SIG-M5 (cell line): ENCODE results near the gene CDH13.

Experiments used
- DNase-seq: peaks from one replicate; lab custom pipeline; 2025; lab: John Stamatoyannopoulos, UW

CDH13 gene

GRCh38 chr16:82748026-82748425 is 121.3 kb downstream of the CDH13 start:
- no peak for DNase-seq

DNA sequence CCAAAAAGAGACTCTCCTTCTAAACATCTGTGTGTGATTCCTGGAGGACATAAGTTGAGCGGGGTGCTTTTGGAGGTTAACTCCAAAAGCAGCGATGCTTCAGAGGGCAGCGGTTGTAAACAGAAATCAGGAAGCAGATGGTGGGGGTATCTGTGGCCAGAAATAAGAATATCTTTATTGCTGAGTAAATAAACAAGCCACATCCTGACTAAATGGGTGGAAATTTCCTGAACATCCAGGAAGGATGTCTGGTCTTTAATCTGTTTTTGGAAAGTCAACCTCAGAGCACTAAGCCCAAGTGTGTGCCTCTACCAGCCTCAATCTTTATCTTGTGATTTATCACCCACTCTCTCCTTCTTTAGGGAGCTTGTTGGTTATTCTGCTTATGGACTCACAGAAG is 123.3 kb downstream of the CDH13 start:
- DNase-seq: no peak

GRCh38 chr16:82751020-82751419 is 124.3 kb downstream of the CDH13 start:
- no peak for DNase-seq

- DNase-seq: no peak
Observed at GRCh38 chr16:82752172-82752571, 125.4 kb downstream of the CDH13 start.

DNA sequence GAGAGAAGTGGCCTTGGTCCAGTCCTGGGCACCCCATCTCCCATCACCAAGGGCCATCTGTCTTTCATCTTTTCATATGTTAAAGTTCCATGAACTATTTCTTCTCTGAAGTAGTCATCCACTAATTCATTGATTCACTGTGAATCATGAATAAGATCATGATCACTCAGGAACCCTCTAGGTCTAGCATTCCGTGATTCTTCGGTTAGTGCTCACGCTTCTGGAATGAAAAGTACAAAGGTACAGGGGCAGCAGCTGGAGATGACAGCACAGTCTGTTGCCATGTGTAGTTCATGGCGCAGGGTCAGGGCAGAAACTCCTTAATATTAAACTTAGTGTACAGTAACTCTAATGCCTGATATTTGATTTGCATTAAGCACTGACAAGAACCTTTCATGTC is 127.1 kb downstream of the CDH13 start:
- DNase-seq: no peak

DNA sequence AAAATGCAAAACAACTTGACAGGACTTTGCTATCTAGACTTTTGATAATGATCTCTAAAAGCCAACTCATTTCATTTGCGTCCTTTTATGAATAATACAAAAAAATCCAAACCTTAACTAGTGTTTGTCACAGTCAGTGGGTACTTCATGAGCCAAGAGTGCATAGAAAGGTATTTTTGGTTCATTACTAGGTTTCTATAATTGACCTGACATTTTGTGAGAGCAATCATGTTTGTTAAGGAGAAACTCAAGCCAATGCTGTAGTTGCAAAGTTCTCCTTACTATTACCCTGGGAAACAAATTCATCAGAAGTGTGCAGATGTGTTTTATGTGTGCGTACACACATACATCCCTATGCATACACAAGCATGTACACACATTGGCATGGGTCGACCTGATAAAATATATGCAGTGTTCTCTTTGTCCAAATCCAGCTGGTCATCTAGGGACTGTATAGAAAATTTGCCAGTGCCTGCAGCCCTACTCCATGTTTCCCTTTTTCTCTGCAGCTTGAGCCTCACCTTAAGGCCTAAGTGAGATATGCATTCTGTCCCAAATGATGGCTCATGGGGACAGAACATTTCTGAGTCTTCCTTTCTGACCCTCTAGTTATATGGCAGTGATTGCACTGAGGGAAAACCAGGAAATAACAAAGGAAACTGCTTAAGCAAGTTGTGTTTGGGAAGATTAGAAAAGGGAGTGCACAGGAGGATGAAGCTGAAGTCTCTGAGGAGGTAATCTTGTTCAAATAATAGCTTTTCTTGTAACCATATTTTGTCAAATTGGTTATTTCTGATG is 128.1 kb downstream of the CDH13 start:
- DNase-seq: no peak

GRCh38 chr16:82755570-82756282 is 129.0 kb downstream of the CDH13 start:
- no peak for DNase-seq

DNA sequence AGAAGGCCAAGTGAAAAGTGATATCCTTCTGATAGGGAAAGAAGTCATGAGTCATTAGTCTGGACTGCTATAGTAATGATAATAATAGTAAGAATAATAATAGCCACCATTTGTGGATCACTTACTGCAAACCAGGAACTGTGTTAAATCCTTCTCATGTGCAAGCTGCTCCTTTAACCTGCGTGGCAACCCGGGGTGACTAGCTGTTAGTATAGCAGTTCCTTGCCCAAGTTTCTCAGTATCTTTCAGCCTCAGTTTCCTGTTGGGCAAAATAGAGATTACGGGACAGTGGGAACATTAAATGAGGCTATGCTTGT is 129.5 kb downstream of the CDH13 start:
- DNase-seq: no peak

DNA sequence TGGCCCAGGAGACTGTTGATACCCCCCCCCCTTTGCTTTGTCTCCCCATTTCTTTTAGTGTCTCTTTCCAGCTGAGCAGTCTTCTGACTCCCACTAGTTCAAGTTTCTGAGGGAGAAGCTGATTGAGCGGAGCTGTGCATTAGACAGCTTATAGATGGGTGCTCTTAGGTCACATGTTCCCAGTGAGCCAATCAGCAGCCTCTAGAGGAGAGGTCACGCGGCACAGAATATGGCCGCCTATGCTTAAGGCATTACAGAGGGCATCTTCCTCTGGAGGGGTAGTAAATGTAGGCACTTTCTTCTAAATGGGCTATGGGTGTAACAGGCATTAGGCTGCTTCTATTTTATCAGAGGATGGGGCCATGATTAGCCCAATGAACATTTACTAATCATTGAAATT is 131.6 kb downstream of the CDH13 start:
- DNase-seq: no peak

GRCh38 chr16:82758904-82759303 is 132.1 kb downstream of the CDH13 start:
- no peak for DNase-seq

GRCh38 chr16:82761236-82761635 is 134.5 kb downstream of the CDH13 start:
- no peak for DNase-seq

GRCh38 chr16:82761858-82762257 is 135.1 kb downstream of the CDH13 start:
- DNase-seq: no peak

GRCh38 chr16:82763371-82763770 is 136.6 kb downstream of the CDH13 start:
- no peak for DNase-seq

DNA sequence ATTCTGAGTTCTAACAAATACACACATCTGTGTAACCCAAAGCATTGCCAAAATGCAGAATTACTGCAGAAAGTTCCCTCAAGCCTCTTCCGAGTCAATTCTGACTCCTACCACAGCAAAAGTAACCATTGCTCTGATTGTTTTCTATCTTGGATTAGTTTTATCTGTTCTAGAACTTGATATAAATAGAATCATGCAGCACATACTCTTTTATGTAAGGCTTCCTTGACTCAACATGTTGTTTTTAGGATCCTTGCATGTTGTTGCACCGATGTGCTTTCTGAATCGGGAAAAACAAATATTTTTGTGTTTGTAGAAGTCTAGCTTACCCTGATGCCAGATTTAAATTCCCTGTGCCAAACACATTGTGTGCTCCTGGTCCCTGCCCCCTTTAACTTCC is 140.4 kb downstream of the CDH13 start:
- DNase-seq: no peak

GRCh38 chr16:82767808-82768207 is 141.0 kb downstream of the CDH13 start:
- no peak for DNase-seq

DNA sequence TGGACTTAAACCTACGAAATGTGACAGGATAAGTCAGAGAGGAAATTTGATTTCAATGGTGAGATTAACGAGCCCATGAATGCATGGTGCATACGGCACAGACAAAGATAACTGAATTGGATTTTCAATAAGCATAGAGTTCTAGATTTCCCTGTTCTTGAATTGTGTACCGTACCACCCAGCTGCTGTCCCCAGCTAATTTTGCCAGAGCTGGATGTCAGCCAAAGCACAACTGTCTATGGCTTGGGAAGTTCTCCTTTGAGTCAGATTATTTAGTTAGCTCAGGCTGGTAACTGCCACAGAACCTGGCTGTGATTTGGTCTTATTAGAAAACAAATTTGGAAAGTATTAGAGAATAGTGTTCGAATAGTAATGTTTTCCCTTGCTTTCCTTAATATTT is 143.1 kb downstream of the CDH13 start:
- no peak for DNase-seq

GRCh38 chr16:82772215-82772614 is 145.4 kb downstream of the CDH13 start:
- no peak for DNase-seq

DNA sequence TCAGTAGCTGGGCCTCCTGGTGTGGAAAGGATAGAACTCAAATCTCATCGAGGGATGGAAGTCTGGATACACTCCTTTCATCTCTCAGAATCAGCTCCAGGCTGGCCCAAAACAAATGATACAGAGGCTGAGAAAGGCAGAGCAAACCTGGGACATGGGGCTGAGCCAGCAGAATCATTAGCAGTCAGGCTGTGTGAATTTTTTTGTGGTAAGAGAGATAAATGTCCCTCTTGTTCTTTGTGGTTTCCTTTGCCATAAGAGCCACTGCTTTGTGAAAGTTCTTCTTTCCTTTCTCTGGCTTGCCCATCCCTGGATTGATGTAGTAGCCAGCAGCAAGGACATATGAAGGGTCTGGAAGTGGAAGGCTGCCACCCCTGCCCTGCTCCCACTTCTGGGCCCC is 146.2 kb downstream of the CDH13 start:
- DNase-seq: no peak

GRCh38 chr16:82776470-82777146 is 149.8 kb downstream of the CDH13 start:
- no peak for DNase-seq

DNA sequence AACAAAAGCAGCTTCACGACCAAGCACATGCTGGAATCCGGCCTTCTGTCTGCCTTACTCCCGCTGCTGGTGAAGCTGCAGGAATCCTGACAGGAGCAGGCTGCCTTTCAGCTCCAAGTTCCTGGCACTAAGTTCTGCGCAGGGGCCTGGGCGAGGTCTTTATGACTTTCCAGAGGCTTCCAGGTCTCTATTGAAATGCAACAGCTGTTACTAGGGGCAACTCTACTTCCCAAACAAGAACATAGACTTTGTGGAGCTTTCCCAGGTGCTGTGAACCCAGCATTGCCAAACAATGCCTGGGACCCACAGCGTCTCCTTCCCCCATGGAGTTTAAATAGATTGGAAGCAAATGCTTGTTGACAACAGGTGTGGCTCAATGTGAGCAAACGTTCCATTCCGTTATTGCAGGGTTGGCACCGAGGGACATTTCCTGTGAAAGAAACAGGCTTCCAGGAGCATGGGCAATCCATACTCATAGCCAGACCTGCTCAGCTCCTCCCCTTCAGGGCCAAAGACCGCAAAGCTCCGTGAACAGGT is 156.0 kb downstream of the CDH13 start:
- no peak for DNase-seq

DNA sequence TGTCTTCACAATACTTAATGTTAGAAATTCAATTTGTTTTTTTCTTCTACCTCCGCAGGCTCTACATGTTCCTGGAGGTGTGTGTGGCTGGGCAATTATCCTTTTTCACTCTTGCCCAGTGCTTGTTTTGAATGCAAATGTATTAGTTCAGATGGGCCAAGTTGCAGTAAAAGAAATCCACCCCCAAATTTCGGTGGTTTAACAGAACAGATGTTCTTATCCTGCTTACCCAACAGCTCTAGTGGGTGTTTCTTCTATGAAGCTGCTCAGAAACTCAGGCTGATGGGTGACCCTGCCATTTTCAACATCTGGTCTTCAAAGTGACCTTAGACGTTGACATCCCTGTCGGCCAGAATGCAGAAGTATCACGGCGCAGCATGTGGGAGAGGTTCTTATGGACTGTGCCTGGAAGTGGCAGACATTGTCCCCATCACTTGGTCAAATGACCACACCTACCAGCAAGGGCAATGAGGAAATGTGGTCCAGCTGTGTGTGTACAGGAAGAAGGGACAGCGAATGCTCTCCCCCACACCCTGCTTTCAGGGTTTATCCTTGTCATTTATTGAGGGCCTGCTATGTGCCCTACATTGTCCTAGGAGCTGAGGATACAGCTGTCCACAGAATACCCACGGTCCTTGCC is 157.3 kb downstream of the CDH13 start:
- no peak for DNase-seq

- DNase-seq: no peak
Observed at GRCh38 chr16:82784573-82784968, 157.8 kb downstream of the CDH13 start.

DNA sequence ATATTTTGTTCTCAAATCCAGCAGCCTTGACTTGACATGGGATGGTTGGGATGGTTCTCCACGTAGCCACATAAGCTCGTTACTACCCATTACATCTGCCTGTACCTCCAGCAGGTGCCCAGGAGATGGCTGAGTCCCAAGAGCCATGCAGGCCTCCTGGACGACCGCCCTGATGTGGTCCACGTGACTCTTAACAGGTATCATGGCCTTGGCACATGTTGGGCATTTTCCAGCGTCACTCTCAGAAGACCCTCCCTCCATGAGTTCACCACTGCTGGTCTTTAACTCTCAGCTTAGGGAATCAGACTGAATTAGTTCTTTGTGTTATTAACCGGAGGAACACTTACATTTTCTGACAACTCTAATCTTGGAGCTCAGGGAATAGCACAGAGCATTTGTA is 161.5 kb downstream of the CDH13 start:
- DNase-seq: no peak
